Parathyroid adenoma (tissue), 2 donors: ENCODE data around the gene HDAC4.

ENCODE experiments used
- H2AFZ ChIP-seq: fragments of 300-600 bp; sonication (generic); one replicate; pipeline ENCODE4 v1.7.0; 2017; ENCODE audit warnings: antibody characterized with exemption, mild to moderate bottlenecking
- H3K27ac ChIP-seq: fragments of 300-600 bp; sonication (generic); one replicate; pipeline ENCODE4 v1.7.0; 2017
- H3K27me3 ChIP-seq: fragments of 300-600 bp; sonication (generic); one replicate; pipeline ENCODE4 v1.7.0; 2017; ENCODE audit warnings: low read length; ENCODE audit not compliant: control insufficient read depth, insufficient read depth
- H3K36me3 ChIP-seq: fragments of 300-600 bp; sonication (generic); one replicate; pipeline ENCODE4 v1.7.0; 2017; ENCODE audit warnings: low read length; ENCODE audit not compliant: control insufficient read depth, insufficient read depth
- H3K4me1 ChIP-seq: fragments of 300-600 bp; sonication (generic); one replicate; pipeline ENCODE4 v1.7.0; 2017; ENCODE audit warnings: control low read depth
- H3K4me2 ChIP-seq: fragments of 300-600 bp; sonication (generic); one replicate; pipeline ENCODE4 v1.7.0; 2017; ENCODE audit warnings: low read length
- H3K4me3 ChIP-seq: fragments of 300-600 bp; sonication (generic); one replicate; pipeline ENCODE4 v1.7.0; 2017; ENCODE audit warnings: low read depth, low read length
- H3K79me2 ChIP-seq: fragments of 300-600 bp; sonication (generic); one replicate; pipeline ENCODE4 v1.7.0; 2017; ENCODE audit warnings: control low read depth
- H3K9ac ChIP-seq: fragments of 300-600 bp; sonication (generic); one replicate; pipeline ENCODE4 v1.7.0; 2017; ENCODE audit warnings: mild to moderate bottlenecking
- H3K9me3 ChIP-seq: fragments of 300-600 bp; sonication (generic); one replicate; pipeline ENCODE4 v1.7.0; 2017; ENCODE audit warnings: low read length; ENCODE audit not compliant: control insufficient read depth
- TF ChIP-seq, protein P1 (sequence below): fragments of 300-600 bp; sonication (generic); IDR thresholded peaks from one replicate; pipeline ENCODE4 v1.7.0; 2017; ENCODE audit warnings: antibody characterized with exemption, mild to moderate bottlenecking
- donor health status: primary hyperparathyroidism.

HDAC4 gene

DNA sequence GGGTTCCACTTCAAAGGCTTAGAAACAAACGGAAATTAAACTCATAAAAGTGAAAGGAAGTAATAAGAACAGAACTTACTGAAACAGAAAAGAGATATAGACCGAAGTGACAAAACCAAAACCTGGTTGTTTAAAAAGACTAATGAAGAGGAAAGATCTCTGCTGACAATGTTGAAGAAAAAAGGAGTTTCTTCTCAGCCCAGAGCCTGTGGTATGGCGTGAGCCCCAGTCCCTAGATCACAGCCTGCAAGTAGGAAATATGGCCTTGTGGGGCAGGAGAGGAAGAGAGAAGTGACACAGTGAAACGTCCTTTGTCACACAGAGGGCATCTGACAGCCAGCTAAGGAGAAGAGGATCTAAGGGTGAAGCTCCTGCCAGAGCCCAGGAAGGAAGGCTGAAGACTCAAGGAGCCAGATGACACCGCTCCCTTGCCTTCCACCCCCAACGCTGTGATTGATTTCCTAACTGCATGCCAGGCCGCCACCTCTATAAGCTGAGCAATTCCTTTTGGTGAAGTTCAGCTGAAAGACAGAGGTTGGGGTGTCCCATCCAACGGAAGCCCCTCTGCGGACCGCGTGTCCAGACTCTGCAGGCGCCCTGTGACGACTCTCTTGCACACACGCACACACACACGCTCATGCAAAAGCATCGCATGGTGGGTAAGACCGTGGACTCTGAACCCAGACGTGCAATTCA is 141.1 kb downstream of the HDAC4 start:
- H3K9ac ChIP-seq, result no peak overlapping the region
- peaks cover 61% of the 10 kb centered on the region for H3K79me2 ChIP-seq
- no peak overlapping the region for H3K4me3 ChIP-seq
- no peak overlapping the region for H2AFZ ChIP-seq
- H3K36me3 ChIP-seq, result no peaks in the 10 kb centered on the region
- H3K4me1 ChIP-seq, result peaks cover 3% of the 10 kb centered on the region
- peaks cover 3% of the 10 kb centered on the region for H3K9me3 ChIP-seq
- no peaks in the 10 kb centered on the region for H3K27me3 ChIP-seq
- H3K4me2 ChIP-seq, result no peak overlapping the region
- H3K27ac ChIP-seq, result no peak overlapping the region
- TF ChIP-seq, protein P1, sequence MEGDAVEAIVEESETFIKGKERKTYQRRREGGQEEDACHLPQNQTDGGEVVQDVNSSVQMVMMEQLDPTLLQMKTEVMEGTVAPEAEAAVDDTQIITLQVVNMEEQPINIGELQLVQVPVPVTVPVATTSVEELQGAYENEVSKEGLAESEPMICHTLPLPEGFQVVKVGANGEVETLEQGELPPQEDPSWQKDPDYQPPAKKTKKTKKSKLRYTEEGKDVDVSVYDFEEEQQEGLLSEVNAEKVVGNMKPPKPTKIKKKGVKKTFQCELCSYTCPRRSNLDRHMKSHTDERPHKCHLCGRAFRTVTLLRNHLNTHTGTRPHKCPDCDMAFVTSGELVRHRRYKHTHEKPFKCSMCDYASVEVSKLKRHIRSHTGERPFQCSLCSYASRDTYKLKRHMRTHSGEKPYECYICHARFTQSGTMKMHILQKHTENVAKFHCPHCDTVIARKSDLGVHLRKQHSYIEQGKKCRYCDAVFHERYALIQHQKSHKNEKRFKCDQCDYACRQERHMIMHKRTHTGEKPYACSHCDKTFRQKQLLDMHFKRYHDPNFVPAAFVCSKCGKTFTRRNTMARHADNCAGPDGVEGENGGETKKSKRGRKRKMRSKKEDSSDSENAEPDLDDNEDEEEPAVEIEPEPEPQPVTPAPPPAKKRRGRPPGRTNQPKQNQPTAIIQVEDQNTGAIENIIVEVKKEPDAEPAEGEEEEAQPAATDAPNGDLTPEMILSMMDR, result no peak

DNA sequence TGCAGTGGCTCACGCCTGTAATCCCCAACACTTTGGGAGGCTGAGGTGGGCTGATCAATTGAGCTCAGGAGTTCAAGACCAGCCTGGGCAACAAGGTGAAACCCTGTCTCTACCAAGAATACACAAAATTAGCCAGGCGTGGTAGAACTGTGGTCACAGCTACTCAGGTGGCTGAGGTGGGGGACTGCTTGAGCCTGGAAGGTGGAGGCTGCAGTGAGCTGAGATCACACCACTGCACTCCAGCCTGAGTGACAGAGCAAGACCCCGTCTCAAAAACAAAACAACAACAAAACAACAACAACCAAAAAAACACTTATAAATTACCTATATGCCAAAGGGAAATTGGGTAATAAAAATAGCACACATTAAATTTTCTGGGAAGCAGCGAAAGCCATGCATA is 141.6 kb downstream of the HDAC4 start:
- Histone ChIP-seq H3K4me2 (no peak overlapping the region), H3K79me2 (peaks cover 58% of the 10 kb centered on the region), H3K9ac (no peak overlapping the region), H3K9me3 (peaks cover 3% of the 10 kb centered on the region), H3K27ac (no peak overlapping the region), H2AFZ (no peak overlapping the region), H3K4me1 (peaks cover 4% of the 10 kb centered on the region), H3K36me3 (no peaks in the 10 kb centered on the region), H3K4me3 (no peak overlapping the region), H3K27me3 (no peaks in the 10 kb centered on the region)
- TF ChIP-seq, protein P1, result no peak

DNA sequence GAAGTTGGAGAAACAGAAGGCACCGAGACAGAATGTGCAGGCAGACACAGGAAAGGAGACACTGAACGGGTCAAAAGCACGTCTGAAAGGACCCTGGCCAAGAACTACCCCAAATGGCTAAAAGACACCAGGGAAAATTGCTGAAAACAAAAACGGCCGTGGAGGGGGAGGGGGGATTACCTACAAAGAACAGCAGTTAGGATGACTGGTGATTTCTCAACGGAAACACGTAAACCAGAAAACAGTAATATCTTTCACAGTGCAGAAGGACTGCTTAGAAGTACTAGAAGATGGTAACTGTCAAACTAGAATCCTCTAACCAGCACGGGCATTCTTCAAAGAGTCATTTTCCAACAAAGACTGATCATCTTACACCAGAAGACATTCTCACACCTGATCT is 142.6 kb downstream of the HDAC4 start:
- TF ChIP-seq, protein P1, result no peak
- H3K79me2 ChIP-seq, result peaks cover 57% of the 10 kb centered on the region
- no peak overlapping the region for H2AFZ ChIP-seq
- H3K9me3 ChIP-seq, result peaks cover 3% of the 10 kb centered on the region
- H3K4me1 ChIP-seq, result peaks cover 4% of the 10 kb centered on the region
- H3K9ac ChIP-seq, result no peak overlapping the region
- no peak overlapping the region for H3K27ac ChIP-seq
- H3K36me3 ChIP-seq, result no peaks in the 10 kb centered on the region
- no peaks in the 10 kb centered on the region for H3K27me3 ChIP-seq
- H3K4me2 ChIP-seq, result no peak overlapping the region
- H3K4me3 ChIP-seq, result no peak overlapping the region

DNA sequence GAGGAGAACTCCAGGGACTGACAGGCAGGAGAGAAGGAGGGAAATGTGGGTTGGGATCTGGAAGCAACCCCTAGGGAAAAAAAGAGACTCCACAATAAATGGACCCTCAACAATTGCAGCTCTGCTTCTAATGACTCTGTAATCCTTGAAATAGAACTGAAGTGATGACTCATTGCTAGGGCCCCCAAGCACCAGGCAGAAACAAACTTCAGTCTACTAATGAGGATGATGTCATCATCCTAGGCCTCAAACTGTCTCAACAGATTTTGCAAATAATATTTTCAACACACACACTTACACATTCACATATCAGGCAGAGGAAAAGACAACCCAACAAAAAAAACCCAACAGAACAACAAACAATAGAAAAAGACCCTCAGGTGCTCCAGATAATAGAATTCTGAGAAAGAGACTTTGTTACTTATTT is 143.3 kb downstream of the HDAC4 start:
- no peaks in the 10 kb centered on the region for H3K27me3 ChIP-seq
- H2AFZ ChIP-seq, result no peak overlapping the region
- H3K9ac ChIP-seq, result no peak overlapping the region
- no peak overlapping the region for H3K4me2 ChIP-seq
- H3K79me2 ChIP-seq, result peaks cover 55% of the 10 kb centered on the region
- peaks cover 4% of the 10 kb centered on the region for H3K4me1 ChIP-seq
- TF ChIP-seq, protein P1, result no peak
- H3K9me3 ChIP-seq, result peaks cover 3% of the 10 kb centered on the region
- no peaks in the 10 kb centered on the region for H3K36me3 ChIP-seq
- no peak overlapping the region for H3K27ac ChIP-seq
- no peak overlapping the region for H3K4me3 ChIP-seq

DNA sequence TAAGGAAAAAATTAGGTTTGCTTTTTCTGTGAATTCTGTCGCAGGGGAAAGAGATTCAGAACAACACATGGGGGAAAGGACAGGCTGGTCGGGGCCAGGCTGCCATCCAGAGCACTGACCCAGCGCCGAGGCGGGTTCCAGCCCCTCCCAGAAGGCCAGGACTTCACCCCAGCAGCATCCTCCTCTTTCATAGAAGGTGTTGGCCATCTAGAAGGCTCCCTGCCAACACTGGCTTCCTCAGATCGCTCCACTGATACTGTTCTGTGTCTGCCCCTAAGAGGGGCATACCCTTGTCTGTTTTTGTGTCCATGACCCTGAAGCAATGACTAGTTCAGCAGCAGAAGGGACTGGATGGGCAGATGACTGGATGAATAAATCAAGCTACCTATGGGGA is 144.5 kb downstream of the HDAC4 start:
- H3K27me3 ChIP-seq, result no peaks in the 10 kb centered on the region
- no peak overlapping the region for H3K27ac ChIP-seq
- H3K9me3 ChIP-seq, result peaks cover 3% of the 10 kb centered on the region
- no peak overlapping the region for H3K4me3 ChIP-seq
- no peak overlapping the region for H2AFZ ChIP-seq
- peaks cover 45% of the 10 kb centered on the region for H3K79me2 ChIP-seq
- no peaks in the 10 kb centered on the region for H3K36me3 ChIP-seq
- H3K4me1 ChIP-seq, result peaks cover 4% of the 10 kb centered on the region
- no peak overlapping the region for H3K4me2 ChIP-seq
- H3K9ac ChIP-seq, result no peak overlapping the region
- TF ChIP-seq, protein P1, result no peak
